ENCODE measurements around the gene CAPZA1.

DNA sequence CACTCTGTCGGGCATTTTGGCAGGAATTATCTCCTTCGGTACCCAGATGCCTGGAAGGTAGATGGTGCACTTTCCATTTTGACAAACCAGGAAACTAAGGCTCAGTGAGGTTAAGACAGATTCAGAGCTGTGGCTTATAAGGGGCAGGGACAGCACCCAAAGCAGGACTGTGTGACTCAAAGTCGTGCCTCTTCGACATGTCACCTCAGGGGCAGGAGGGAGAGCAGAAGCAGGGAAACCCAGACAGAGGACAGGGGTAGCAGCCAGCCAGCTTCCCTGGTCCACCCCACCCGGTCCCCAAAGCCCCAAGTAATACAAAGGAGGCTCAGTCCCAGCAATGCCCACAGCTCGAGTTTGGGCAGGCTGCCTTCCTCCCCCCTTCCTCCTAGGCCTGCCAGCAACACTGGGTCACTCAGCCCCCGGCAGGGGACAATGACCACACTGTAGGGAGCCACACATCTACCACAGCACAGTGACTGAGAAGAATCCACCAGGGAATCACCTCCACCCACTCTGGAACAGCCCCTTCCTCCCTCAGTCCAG is 84.8 kb downstream of the CAPZA1 start:
- TF ChIP-seq GATA2 (IDR thresholded peaks at IDR 0.05; ENCODE audit: insufficient read depth, insufficient read length, low read depth, low read length) (no peak), POLR2A (IDR thresholded peaks at IDR 0.05; ENCODE audit: low read depth, low read length) (no peak), POLR2AphosphoS5 (IDR thresholded peaks at IDR 0.05; ENCODE audit: insufficient read depth, low read depth, low read length) (no peak), MAX (IDR thresholded peaks at IDR 0.05; ENCODE audit: insufficient read depth, insufficient read length) (no peak), MYC (IDR thresholded peaks at IDR 0.05; ENCODE audit: low read depth, low read length) (no peak), EZH2 (IDR thresholded peaks at IDR 0.05; ENCODE audit: borderline replicate concordance, low read depth, low read length, severe bottlenecking) (no peak), FOS (IDR thresholded peaks at IDR 0.05; ENCODE audit: borderline replicate concordance, insufficient read depth, low read length) (no peak), JUN (IDR thresholded peaks at IDR 0.05; ENCODE audit: borderline replicate concordance, insufficient read depth, insufficient read length, low read depth) (no peak)
- TF ChIP-seq, protein P1, sequence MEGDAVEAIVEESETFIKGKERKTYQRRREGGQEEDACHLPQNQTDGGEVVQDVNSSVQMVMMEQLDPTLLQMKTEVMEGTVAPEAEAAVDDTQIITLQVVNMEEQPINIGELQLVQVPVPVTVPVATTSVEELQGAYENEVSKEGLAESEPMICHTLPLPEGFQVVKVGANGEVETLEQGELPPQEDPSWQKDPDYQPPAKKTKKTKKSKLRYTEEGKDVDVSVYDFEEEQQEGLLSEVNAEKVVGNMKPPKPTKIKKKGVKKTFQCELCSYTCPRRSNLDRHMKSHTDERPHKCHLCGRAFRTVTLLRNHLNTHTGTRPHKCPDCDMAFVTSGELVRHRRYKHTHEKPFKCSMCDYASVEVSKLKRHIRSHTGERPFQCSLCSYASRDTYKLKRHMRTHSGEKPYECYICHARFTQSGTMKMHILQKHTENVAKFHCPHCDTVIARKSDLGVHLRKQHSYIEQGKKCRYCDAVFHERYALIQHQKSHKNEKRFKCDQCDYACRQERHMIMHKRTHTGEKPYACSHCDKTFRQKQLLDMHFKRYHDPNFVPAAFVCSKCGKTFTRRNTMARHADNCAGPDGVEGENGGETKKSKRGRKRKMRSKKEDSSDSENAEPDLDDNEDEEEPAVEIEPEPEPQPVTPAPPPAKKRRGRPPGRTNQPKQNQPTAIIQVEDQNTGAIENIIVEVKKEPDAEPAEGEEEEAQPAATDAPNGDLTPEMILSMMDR (IDR thresholded peaks at IDR 0.05; ENCODE audit: extremely low read depth in 1 of 2, insufficient read depth in 1 of 2, low read depth in 1 of 2, low read length in 2 of 2) = no peak

All from endothelial cell of umbilical vein (primary cell).